Measurements from ENCODE around the gene CFAP97D2. TPM values are rescaled to one million over a fixed set of nuclear protein-coding genes. Genes with fewer than 3 reads are reported as not detected.
A peak's percentile ranks its signal among the peaks of the same experiment; 100 is the strongest.
"Not testable (repeated sequence)": the region's sequence is repeated elsewhere in the genome, so short reads cannot be mapped to it uniquely, and the experiment has no call there.

CFAP97D2 gene
- total RNA-seq, 3 donors from 2014 or later (not counting 1 experiment from before 2014, with no cell fraction given), result 0.45 to 7.7 TPM; not detected in 1

DNA sequence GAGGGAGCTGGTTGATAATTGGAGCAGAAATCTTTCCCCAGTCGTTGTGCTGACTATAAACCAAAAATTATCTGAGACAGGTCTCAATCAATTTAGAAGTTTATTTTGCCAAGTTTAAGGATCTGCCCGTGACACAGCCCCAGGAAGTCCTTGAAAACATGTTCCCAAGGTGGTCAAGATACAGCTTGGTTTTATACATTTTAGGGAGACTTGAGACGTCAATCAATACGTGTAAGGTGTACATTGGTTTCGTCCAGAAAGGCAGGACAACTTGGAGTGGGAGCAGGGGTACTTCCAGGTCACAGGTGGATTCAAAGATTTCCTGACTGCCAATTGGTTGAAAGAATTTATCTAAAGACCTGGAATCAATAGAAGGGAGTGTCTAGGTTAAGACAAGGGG, 17.6 kb downstream of the CFAP97D2 start:
- ATAC-seq, result no peak
- H3K9me3 ChIP-seq (ENCODE audit: control insufficient read depth, insufficient read depth, low read length), result peaks cover 9% of the 10 kb centered on the region
- no peak overlapping the region for H3K27ac ChIP-seq (ENCODE audit: low read length)
- TF ChIP-seq, protein P1, sequence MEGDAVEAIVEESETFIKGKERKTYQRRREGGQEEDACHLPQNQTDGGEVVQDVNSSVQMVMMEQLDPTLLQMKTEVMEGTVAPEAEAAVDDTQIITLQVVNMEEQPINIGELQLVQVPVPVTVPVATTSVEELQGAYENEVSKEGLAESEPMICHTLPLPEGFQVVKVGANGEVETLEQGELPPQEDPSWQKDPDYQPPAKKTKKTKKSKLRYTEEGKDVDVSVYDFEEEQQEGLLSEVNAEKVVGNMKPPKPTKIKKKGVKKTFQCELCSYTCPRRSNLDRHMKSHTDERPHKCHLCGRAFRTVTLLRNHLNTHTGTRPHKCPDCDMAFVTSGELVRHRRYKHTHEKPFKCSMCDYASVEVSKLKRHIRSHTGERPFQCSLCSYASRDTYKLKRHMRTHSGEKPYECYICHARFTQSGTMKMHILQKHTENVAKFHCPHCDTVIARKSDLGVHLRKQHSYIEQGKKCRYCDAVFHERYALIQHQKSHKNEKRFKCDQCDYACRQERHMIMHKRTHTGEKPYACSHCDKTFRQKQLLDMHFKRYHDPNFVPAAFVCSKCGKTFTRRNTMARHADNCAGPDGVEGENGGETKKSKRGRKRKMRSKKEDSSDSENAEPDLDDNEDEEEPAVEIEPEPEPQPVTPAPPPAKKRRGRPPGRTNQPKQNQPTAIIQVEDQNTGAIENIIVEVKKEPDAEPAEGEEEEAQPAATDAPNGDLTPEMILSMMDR (IDR thresholded peaks at IDR 0.05), result no peak
- no peak for DNase-seq
- H3K36me3 ChIP-seq (ENCODE audit: control insufficient read depth, insufficient read depth, low read length), result no peaks in the 10 kb centered on the region
- no peak overlapping the region for H3K27ac Mint-ChIP-seq
- no peak overlapping the region for H3K4me3 Mint-ChIP-seq
- peaks cover 8% of the 10 kb centered on the region for H3K27me3 ChIP-seq (ENCODE audit: control insufficient read depth, insufficient read depth, low read length)
- H3K36me3 Mint-ChIP-seq, result no peaks in the 10 kb centered on the region
- no peaks in the 10 kb centered on the region for H3K27me3 Mint-ChIP-seq (ENCODE audit: low read depth in 2 of 2)
- intact Hi-C loops (cut with micrococcal nuclease), result no loop called here
- H3K4me1 ChIP-seq (ENCODE audit: control insufficient read depth, insufficient read depth, low read length), result peaks cover 18% of the 10 kb centered on the region
- H3K4me3 ChIP-seq (ENCODE audit: low read length), result no peak overlapping the region
- H3K4me1 Mint-ChIP-seq, result peaks cover 11 to 15% of the 10 kb centered on the region in 2 donors
- no peaks in the 10 kb centered on the region for H3K9me3 Mint-ChIP-seq
- WGBS (ENCODE audit: insufficient coverage), result 94% methylated on average over 5 of the region's 5 CpGs

DNA sequence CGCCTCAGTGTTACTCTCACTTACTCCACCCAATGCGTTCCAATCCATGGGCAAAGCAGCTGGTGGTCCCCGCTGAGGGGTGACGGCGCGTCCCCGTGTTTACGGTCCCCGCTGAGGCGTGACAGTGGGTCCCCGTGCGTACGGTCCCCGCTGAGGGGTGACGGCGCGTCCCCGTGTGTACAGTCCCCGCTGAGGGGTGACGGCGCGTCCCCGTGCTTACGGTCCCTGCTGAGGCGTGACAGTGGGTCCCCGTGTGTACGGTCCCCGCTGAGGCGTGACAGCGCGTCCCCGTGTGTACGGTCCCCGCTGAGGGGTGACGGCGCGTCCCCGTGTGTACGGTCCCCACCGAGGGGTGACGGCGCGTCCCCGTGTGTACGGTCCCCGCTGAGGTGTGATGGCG, 19.5 kb downstream of the CFAP97D2 start:
- Histone ChIP-seq H3K27me3 (ENCODE audit: control insufficient read depth, insufficient read depth, low read length) (peaks cover 8% of the 10 kb centered on the region), H3K4me3 (ENCODE audit: low read length) (no peak overlapping the region), H3K36me3 (ENCODE audit: control insufficient read depth, insufficient read depth, low read length) (no peaks in the 10 kb centered on the region), H3K4me1 (ENCODE audit: control insufficient read depth, insufficient read depth, low read length) (peaks cover 18% of the 10 kb centered on the region), H3K27ac (ENCODE audit: low read length) (no peak overlapping the region), H3K9me3 (ENCODE audit: control insufficient read depth, insufficient read depth, low read length) (peaks cover 9% of the 10 kb centered on the region)
- no peak overlapping the region for H3K4me3 Mint-ChIP-seq
- H3K27ac Mint-ChIP-seq, result no peak overlapping the region
- TF ChIP-seq, protein P1 (IDR thresholded peaks at IDR 0.05), result no peak
- 94% methylated on average over 47 of the region's 47 CpGs for WGBS (ENCODE audit: insufficient coverage)
- no peaks in the 10 kb centered on the region for H3K9me3 Mint-ChIP-seq
- H3K4me1 Mint-ChIP-seq, result peaks cover 22 to 26% of the 10 kb centered on the region in 2 donors
- intact Hi-C loops (cut with micrococcal nuclease), result no loop called here
- no peak for ATAC-seq
- DNase-seq, result no peak
- H3K27me3 Mint-ChIP-seq (ENCODE audit: low read depth in 2 of 2), result no peaks in the 10 kb centered on the region
- no peaks in the 10 kb centered on the region for H3K36me3 Mint-ChIP-seq

DNA sequence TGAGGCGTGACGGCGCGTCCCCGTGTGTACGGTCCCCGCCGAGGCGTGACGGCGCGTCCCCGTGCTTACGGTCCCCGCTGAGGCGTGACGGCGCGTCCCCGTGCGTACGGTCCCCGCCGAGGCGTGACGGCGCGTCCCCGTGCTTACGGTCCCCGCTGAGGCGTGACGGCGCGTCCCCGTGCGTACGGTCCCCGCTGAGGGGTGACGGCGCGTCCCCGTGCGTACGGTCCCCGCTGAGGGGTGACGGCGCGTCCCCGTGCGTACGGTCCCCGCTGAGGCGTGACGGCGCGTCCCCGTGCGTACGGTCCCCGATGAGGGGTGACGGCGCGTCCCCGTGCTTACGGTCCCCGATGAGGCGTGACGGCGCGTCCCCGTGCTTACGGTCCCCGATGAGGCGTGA, 20.5 kb downstream of the CFAP97D2 start:
- not testable (repeated sequence) for H3K9me3 Mint-ChIP-seq

GRCh38 chr13:114199954-114200353, 20.9 kb downstream of the CFAP97D2 start:
- TF ChIP-seq, protein P1 (IDR thresholded peaks at IDR 0.05), result no peak
- Mint-ChIP-seq H3K36me3 (no peaks in the 10 kb centered on the region), H3K4me1 (peaks cover 28 to 31% of the 10 kb centered on the region in 2 donors), H3K4me3 (peak overlapping the region; percentile 47), H3K27me3 (ENCODE audit: low read depth in 2 of 2) (no peaks in the 10 kb centered on the region), H3K27ac (no peak overlapping the region), H3K9me3 (no peaks in the 10 kb centered on the region)
- peaks cover 8% of the 10 kb centered on the region for H3K27me3 ChIP-seq (ENCODE audit: control insufficient read depth, insufficient read depth, low read length)
- 74% methylated on average over 41 of the region's 42 CpGs for WGBS (ENCODE audit: insufficient coverage)
- intact Hi-C loops (cut with micrococcal nuclease), result no loop called here
- ATAC-seq (no peak), DNase-seq (no peak)
- H3K36me3 ChIP-seq (ENCODE audit: control insufficient read depth, insufficient read depth, low read length), result no peaks in the 10 kb centered on the region
- no peak overlapping the region for H3K27ac ChIP-seq (ENCODE audit: low read length)
- H3K4me1 ChIP-seq (ENCODE audit: control insufficient read depth, insufficient read depth, low read length), result peaks cover 10% of the 10 kb centered on the region
- peaks cover 9% of the 10 kb centered on the region for H3K9me3 ChIP-seq (ENCODE audit: control insufficient read depth, insufficient read depth, low read length)
- no peak overlapping the region for H3K4me3 ChIP-seq (ENCODE audit: low read length)

More for the DNA sequence above, 20.5 kb downstream of the CFAP97D2 start:
- H3K4me3 Mint-ChIP-seq; H3K36me3 Mint-ChIP-seq; H3K36me3 ChIP-seq (ENCODE audit: control insufficient read depth, insufficient read depth, low read length); H3K9me3 ChIP-seq (ENCODE audit: control insufficient read depth, insufficient read depth, low read length); H3K27me3 Mint-ChIP-seq (ENCODE audit: low read depth in 2 of 2); H3K4me3 ChIP-seq (ENCODE audit: low read length); ATAC-seq; H3K27ac Mint-ChIP-seq; H3K27me3 ChIP-seq (ENCODE audit: control insufficient read depth, insufficient read depth, low read length); intact Hi-C loops (cut with micrococcal nuclease); H3K27ac ChIP-seq (ENCODE audit: low read length); DNase-seq: not testable (repeated sequence)
- H3K4me1 ChIP-seq (ENCODE audit: control insufficient read depth, insufficient read depth, low read length), result peaks cover 15% of the 10 kb centered on the region
- WGBS (ENCODE audit: insufficient coverage), result 60% methylated on average over 53 of the region's 75 CpGs
- peaks cover 28 to 31% of the 10 kb centered on the region in 2 donors for H3K4me1 Mint-ChIP-seq

Data from natural killer cell (primary cell).